Hepatocyte (in vitro differentiated cells): ENCODE measurements around the gene POU2F1.

ENCODE experiments used
- CTCF ChIP-seq: fragments of 200-600 bp; sonication (generic); IDR thresholded peaks from 2 replicates; pipeline ENCODE4 v1.5.1; 2016; ENCODE audit warnings: antibody characterized with exemption, mild to moderate bottlenecking; ENCODE audit not compliant: poor library complexity
- EZH2phosphoT487 ChIP-seq: fragments of 200-600 bp; sonication (generic); IDR thresholded peaks from one replicate; pipeline ENCODE4 v1.6.1; 2018; ENCODE audit warnings: antibody characterized with exemption, mild to moderate bottlenecking, low read depth, moderate library complexity; ENCODE audit not compliant: unreplicated experiment, severe bottlenecking

GRCh38 chr1:167365360-167365759 is 144.7 kb downstream of the POU2F1 start:
- TF ChIP-seq EZH2phosphoT487: no peak
- TF ChIP-seq CTCF: no peak
